ENCODE measurements around the gene AIFM3.

The AIFM3 gene

GRCh38 chr22:21009638-21010425 lies 42.8 kb downstream of the AIFM3 start:
- DNase-seq (ENCODE audit: low read depth in 2 of 2) = no peak

- no peak for DNase-seq (ENCODE audit: low read depth in 2 of 2)
Measured at GRCh38 chr22:21010426-21011113, 43.5 kb downstream of the AIFM3 start.

- DNase-seq (ENCODE audit: low read depth in 2 of 2) = no peak
Measured at GRCh38 chr22:21012446-21013407, 45.7 kb downstream of the AIFM3 start.

- no peak for DNase-seq (ENCODE audit: low read depth in 2 of 2)
Measured at GRCh38 chr22:21013657-21014201, 46.7 kb downstream of the AIFM3 start.

GRCh38 chr22:21014202-21014725 lies 47.2 kb downstream of the AIFM3 start:
- peak; percentile 70 to 86 for DNase-seq (ENCODE audit: low read depth in 2 of 2)

GRCh38 chr22:21014726-21015465 lies 47.8 kb downstream of the AIFM3 start, which contains the start of gene P2RX6:
TSS of gene P2RX6 (plus strand) at chr22:21015165. CDS start at chr22:21015175, 10 bp downstream.
- no peak for DNase-seq (ENCODE audit: low read depth in 2 of 2)

GRCh38 chr22:21015466-21016006 lies 48.5 kb downstream of the AIFM3 start:
- no peak for DNase-seq (ENCODE audit: low read depth in 2 of 2)

- DNase-seq (ENCODE audit: low read depth in 2 of 2) = no peak
Measured at GRCh38 chr22:21016644-21017420, 49.8 kb downstream of the AIFM3 start.

- DNase-seq (ENCODE audit: low read depth in 2 of 2) = no peak
Measured at GRCh38 chr22:21018314-21018713, 51.3 kb downstream of the AIFM3 start.

- no peak for DNase-seq (ENCODE audit: low read depth in 2 of 2)
Measured at GRCh38 chr22:21020802-21021429, 53.9 kb downstream of the AIFM3 start.

GRCh38 chr22:21022507-21022906 lies 55.5 kb downstream of the AIFM3 start:
- DNase-seq (ENCODE audit: low read depth in 2 of 2) = no peak

GRCh38 chr22:21022955-21023614 lies 56.0 kb downstream of the AIFM3 start:
- DNase-seq (ENCODE audit: low read depth in 2 of 2) = no peak

- no peak for DNase-seq (ENCODE audit: low read depth in 2 of 2)
Measured at GRCh38 chr22:21025266-21025665, 58.2 kb downstream of the AIFM3 start.

- DNase-seq (ENCODE audit: low read depth in 2 of 2) = no peak
Measured at GRCh38 chr22:21025763-21026755, 59.0 kb downstream of the AIFM3 start.

- DNase-seq (ENCODE audit: low read depth in 2 of 2) = no peak
Measured at GRCh38 chr22:21026783-21027692, 60.0 kb downstream of the AIFM3 start.
